ENCODE data around the gene COG5.

COG5 gene

DNA sequence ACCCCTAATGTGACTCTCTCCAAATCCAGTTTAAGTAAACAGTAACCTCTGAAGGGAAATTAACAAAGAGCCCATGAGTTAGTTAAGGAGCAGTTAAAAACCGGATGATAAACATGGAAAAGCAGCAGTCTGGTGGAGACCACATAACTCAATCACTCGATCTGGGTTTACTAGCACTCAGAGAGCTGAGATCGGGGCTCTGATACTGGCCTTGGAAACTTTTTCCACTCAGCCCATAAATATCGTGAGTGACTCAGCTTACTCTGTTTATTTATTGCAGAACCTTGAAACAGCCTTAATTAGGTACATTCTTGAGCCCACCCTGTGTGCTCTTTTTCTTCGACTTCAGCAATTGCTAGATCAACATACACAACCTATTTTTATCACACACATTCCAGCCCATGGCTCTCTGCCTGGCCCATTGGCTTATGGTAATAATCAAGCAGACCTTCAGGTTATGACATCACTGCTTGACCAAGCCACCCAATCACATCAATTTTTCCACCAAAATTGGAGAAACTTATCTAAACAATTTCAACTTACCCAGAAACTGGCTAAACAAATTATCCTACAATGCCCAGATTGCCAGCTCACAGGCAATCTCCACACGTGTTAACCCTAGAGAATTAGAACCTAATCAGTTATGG, 176.0 kb downstream of the COG5 start (continued):
- TF ChIP-seq ZNF341 (tag by site-specific recombination; IDR thresholded peaks at IDR 0.05; ENCODE audit: low read depth) (no peak), SP2 (tag by site-specific recombination; IDR thresholded peaks at IDR 0.05) (no peak), ZNF140 (tag by site-specific recombination; IDR thresholded peaks at IDR 0.05) (no peak), KLF7 (tag by site-specific recombination; IDR thresholded peaks at IDR 0.05; ENCODE audit: borderline replicate concordance) (no peak), ZNF585B (tag by site-specific recombination; IDR thresholded peaks at IDR 0.05) (no peak), ZBTB7A (tag by site-specific recombination; IDR thresholded peaks at IDR 0.05; ENCODE audit: low read depth) (no peak), TCF7L2 (IDR thresholded peaks at IDR 0.05; ENCODE audit: borderline replicate concordance, low read depth, low read length) (0 out of 2 replicates have a peak, but pooled peaks have one; percentile 29), ZNF391 (tag by site-specific recombination; IDR thresholded peaks at IDR 0.05; ENCODE audit: borderline replicate concordance, low read depth) (no peak), SCRT1 (tag by site-specific recombination; IDR thresholded peaks at IDR 0.05; ENCODE audit: borderline replicate concordance) (no peak), GLI2 (tag by site-specific recombination; IDR thresholded peaks at IDR 0.05; ENCODE audit: borderline replicate concordance, low read depth) (0 out of 2 replicates have a peak, but pooled peaks have one; percentile 19), ZNF473 (tag by site-specific recombination; IDR thresholded peaks at IDR 0.05) (no peak), ZNF221 (tag by site-specific recombination; IDR thresholded peaks at IDR 0.05; ENCODE audit: borderline replicate concordance) (no peak), ZNF24 (tag by site-specific recombination; IDR thresholded peaks at IDR 0.05) (peak; percentile 21; the same call in 1 of the 2 replicates), ZNF626 (tag by site-specific recombination; IDR thresholded peaks at IDR 0.05) (no peak), KLF1 (tag by site-specific recombination; IDR thresholded peaks at IDR 0.05) (no peak), ZNF394 (tag by site-specific recombination; IDR thresholded peaks at IDR 0.05; ENCODE audit: borderline replicate concordance) (no peak), MEIS1 (CRISPR knock-in tag; IDR thresholded peaks at IDR 0.05; ENCODE audit: borderline replicate concordance) (no peak), ZNF830 (tag by site-specific recombination; IDR thresholded peaks at IDR 0.05; ENCODE audit: low read depth) (no peak), ZEB2 (tag by site-specific recombination; IDR thresholded peaks at IDR 0.05) (peak; percentile 72), ZNF544 (tag by site-specific recombination; IDR thresholded peaks at IDR 0.05) (no peak), ZNF19 (tag by site-specific recombination; IDR thresholded peaks at IDR 0.05; ENCODE audit: low read depth) (no peak), ZNF10 (tag by site-specific recombination; IDR thresholded peaks at IDR 0.05) (no peak), ZNF624 (tag by site-specific recombination; IDR thresholded peaks at IDR 0.05) (no peak)
- TF ChIP-seq, protein P1, sequence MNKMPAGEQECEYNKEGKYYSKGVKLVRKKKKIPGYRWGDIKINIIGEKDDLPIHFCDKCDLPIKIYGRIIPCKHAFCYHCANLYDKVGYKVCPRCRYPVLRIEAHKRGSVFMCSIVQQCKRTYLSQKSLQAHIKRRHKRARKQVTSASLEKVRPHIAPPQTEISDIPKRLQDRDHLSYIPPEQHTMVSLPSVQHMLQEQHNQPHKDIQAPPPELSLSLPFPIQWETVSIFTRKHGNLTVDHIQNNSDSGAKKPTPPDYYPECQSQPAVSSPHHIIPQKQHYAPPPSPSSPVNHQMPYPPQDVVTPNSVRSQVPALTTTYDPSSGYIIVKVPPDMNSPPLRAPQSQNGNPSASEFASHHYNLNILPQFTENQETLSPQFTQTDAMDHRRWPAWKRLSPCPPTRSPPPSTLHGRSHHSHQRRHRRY (tag by site-specific recombination; IDR thresholded peaks at IDR 0.05): no peak
- TF ChIP-seq, protein P2, sequence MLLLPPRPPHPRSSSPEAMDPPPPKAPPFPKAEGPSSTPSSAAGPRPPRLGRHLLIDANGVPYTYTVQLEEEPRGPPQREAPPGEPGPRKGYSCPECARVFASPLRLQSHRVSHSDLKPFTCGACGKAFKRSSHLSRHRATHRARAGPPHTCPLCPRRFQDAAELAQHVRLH (tag by site-specific recombination; IDR thresholded peaks at IDR 0.05): 0 out of 2 replicates have a peak, but pooled peaks have one; percentile 45
- TF ChIP-seq, protein P3, sequence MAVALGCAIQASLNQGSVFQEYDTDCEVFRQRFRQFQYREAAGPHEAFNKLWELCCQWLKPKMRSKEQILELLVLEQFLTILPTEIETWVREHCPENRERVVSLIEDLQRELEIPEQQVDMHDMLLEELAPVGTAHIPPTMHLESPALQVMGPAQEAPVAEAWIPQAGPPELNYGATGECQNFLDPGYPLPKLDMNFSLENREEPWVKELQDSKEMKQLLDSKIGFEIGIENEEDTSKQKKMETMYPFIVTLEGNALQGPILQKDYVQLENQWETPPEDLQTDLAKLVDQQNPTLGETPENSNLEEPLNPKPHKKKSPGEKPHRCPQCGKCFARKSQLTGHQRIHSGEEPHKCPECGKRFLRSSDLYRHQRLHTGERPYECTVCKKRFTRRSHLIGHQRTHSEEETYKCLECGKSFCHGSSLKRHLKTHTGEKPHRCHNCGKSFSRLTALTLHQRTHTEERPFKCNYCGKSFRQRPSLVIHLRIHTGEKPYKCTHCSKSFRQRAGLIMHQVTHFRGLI (tag by site-specific recombination; IDR thresholded peaks at IDR 0.05): no peak
- TF ChIP-seq, protein P4, sequence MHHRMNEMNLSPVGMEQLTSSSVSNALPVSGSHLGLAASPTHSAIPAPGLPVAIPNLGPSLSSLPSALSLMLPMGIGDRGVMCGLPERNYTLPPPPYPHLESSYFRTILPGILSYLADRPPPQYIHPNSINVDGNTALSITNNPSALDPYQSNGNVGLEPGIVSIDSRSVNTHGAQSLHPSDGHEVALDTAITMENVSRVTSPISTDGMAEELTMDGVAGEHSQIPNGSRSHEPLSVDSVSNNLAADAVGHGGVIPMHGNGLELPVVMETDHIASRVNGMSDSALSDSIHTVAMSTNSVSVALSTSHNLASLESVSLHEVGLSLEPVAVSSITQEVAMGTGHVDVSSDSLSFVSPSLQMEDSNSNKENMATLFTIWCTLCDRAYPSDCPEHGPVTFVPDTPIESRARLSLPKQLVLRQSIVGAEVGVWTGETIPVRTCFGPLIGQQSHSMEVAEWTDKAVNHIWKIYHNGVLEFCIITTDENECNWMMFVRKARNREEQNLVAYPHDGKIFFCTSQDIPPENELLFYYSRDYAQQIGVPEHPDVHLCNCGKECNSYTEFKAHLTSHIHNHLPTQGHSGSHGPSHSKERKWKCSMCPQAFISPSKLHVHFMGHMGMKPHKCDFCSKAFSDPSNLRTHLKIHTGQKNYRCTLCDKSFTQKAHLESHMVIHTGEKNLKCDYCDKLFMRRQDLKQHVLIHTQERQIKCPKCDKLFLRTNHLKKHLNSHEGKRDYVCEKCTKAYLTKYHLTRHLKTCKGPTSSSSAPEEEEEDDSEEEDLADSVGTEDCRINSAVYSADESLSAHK (tag by site-specific recombination; IDR thresholded peaks at IDR 0.05): peak; percentile 98
- TF ChIP-seq, protein P5, sequence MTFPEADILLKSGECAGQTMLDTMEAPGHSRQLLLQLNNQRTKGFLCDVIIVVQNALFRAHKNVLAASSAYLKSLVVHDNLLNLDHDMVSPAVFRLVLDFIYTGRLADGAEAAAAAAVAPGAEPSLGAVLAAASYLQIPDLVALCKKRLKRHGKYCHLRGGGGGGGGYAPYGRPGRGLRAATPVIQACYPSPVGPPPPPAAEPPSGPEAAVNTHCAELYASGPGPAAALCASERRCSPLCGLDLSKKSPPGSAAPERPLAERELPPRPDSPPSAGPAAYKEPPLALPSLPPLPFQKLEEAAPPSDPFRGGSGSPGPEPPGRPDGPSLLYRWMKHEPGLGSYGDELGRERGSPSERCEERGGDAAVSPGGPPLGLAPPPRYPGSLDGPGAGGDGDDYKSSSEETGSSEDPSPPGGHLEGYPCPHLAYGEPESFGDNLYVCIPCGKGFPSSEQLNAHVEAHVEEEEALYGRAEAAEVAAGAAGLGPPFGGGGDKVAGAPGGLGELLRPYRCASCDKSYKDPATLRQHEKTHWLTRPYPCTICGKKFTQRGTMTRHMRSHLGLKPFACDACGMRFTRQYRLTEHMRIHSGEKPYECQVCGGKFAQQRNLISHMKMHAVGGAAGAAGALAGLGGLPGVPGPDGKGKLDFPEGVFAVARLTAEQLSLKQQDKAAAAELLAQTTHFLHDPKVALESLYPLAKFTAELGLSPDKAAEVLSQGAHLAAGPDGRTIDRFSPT (tag by site-specific recombination; IDR thresholded peaks at IDR 0.05): peak; percentile 61; the same call in 1 of the 2 replicates
- TF ChIP-seq, protein P6, sequence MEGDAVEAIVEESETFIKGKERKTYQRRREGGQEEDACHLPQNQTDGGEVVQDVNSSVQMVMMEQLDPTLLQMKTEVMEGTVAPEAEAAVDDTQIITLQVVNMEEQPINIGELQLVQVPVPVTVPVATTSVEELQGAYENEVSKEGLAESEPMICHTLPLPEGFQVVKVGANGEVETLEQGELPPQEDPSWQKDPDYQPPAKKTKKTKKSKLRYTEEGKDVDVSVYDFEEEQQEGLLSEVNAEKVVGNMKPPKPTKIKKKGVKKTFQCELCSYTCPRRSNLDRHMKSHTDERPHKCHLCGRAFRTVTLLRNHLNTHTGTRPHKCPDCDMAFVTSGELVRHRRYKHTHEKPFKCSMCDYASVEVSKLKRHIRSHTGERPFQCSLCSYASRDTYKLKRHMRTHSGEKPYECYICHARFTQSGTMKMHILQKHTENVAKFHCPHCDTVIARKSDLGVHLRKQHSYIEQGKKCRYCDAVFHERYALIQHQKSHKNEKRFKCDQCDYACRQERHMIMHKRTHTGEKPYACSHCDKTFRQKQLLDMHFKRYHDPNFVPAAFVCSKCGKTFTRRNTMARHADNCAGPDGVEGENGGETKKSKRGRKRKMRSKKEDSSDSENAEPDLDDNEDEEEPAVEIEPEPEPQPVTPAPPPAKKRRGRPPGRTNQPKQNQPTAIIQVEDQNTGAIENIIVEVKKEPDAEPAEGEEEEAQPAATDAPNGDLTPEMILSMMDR (tag by site-specific recombination; IDR thresholded peaks at IDR 0.05): no peak

All from HEK293 (cell line).